HL-60 (cell line): ENCODE data around the gene NOTCH4.
A peak's percentile ranks its signal among the peaks of the same experiment; 100 is the strongest.
"Not testable (repeated sequence)": the region's sequence is repeated elsewhere in the genome, so short reads cannot be mapped to it uniquely, and the experiment has no call there.

Source experiments
- DNase-seq, 2 experiments: peaks; one replicate each; pipeline ENCODE4 v3.0.0-alpha.2; 2010 to 2020; ENCODE audit warnings: low read depth in 1 of 2, low spot score in 1 of 2
- H3K27ac ChIP-seq: fragments of 250-450 bp; sonication (Bioruptor Pico); replicated peaks from 2 replicates; pipeline ENCODE4 v1.5.1; 2020; ENCODE audit warnings: mild to moderate bottlenecking, moderate library complexity
- H3K27me3 ChIP-seq: fragments of 250-450 bp; sonication (Bioruptor Pico); 2 replicates; pipeline ENCODE4 v1.5.1; 2021; ENCODE audit warnings: mild to moderate bottlenecking, moderate library complexity; ENCODE audit not compliant: insufficient read depth, poor library complexity, severe bottlenecking
- H3K4me3 ChIP-seq: replicated peaks from 2 replicates; pipeline ENCODE4 v1.5.1; 2011; ENCODE audit warnings: mild to moderate bottlenecking, control low read depth, low read length; ENCODE audit not compliant: insufficient read depth
- GABPA ChIP-seq: IDR thresholded peaks from 2 replicates; pipeline ENCODE4 v1.6.1; 2012; ENCODE audit warnings: low read depth
- POLR2AphosphoS5 ChIP-seq: IDR thresholded peaks from 2 replicates; pipeline ENCODE4 v1.6.1; 2012; ENCODE audit warnings: low read depth
- SPI1 ChIP-seq: IDR thresholded peaks from 2 replicates; pipeline ENCODE4 v1.6.1; 2012; ENCODE audit warnings: low read depth, mild to moderate bottlenecking, borderline replicate concordance
- TF ChIP-seq, protein P1 (sequence below): IDR thresholded peaks from 2 replicates; pipeline ENCODE4 v1.6.1; 2012; ENCODE audit warnings: low read depth; ENCODE audit not compliant: insufficient replicate concordance
- TF ChIP-seq, protein P2 (sequence below): IDR thresholded peaks from one replicate; pipeline ENCODE4 v1.5.1; 2011; ENCODE audit warnings: low read length, control low read depth, inconsistent platforms; ENCODE audit not compliant: insufficient read depth

Gene NOTCH4

DNA sequence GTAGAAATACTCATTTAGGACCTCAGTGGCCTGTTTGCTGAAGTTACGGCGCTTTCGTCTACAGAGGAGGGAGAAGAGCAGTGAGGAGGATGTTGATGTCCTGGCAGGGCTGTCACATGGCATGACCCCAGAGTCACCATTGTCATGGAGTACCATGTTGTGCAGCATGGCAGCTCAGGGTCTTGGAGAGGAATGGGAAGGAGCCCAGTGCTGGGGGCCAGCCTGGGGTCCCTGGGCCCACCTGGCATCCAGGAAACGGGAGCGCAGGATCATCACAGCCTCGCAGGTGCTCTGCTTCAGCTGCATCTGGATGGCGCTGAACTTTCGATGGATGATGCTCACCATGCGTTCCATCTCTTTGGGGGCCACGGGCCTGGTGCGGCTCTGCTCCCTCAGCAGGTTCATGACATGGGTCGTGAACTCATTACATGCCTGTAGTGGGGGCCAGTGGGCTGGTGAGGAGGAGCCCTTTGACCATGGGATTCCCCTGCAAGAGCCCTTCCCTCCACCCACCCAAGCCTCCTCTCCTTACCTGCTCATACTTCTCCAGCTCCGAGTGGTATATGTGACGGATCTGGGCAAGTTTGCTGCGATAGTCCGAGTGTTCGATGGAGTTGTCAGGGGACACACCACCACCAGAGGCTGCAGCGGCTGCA lies 36.0 kb downstream of the NOTCH4 start:
- peak overlapping the region; percentile 95; the same call in 1 of the 2 replicates for H3K27ac ChIP-seq
- DNase-seq, H3K27me3 ChIP-seq, H3K4me3 ChIP-seq: not testable (repeated sequence)

DNA sequence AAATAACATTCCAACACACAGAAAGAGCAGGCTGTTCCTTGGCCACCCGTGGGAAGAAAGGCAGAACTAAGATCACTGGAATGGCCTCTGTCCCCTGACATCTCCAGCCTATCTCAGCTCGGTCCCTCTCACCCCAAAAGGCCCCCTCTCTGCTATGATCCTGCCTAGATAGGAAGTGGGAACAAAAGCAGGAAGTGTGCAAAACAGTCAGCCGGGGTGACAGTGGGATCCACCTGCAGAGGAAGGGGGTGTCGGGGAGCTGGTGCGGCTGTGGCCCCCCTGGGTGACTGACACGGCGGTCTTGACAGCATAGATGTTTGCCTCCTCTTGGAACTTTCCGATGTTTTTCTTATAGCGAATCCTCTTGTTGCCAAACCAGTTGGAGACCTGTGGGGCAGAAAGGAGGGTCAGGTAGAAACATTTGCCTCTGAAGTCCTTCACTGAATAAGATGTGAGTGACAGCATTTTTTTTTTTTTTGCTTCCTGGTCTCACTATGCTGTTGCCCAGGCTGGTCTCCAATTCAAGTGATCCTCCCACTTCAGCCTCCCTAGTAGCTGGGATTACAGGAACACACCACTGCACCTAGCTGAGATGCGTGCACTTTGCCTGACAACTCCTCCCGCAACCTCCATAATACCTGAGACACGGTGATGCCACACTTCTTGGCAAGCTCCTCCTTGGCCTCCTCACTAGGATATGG lies 36.7 kb downstream of the NOTCH4 start:
- H3K4me3 ChIP-seq: no peak overlapping the region
- TF ChIP-seq SPI1: peak; percentile 79
- TF ChIP-seq, protein P1, sequence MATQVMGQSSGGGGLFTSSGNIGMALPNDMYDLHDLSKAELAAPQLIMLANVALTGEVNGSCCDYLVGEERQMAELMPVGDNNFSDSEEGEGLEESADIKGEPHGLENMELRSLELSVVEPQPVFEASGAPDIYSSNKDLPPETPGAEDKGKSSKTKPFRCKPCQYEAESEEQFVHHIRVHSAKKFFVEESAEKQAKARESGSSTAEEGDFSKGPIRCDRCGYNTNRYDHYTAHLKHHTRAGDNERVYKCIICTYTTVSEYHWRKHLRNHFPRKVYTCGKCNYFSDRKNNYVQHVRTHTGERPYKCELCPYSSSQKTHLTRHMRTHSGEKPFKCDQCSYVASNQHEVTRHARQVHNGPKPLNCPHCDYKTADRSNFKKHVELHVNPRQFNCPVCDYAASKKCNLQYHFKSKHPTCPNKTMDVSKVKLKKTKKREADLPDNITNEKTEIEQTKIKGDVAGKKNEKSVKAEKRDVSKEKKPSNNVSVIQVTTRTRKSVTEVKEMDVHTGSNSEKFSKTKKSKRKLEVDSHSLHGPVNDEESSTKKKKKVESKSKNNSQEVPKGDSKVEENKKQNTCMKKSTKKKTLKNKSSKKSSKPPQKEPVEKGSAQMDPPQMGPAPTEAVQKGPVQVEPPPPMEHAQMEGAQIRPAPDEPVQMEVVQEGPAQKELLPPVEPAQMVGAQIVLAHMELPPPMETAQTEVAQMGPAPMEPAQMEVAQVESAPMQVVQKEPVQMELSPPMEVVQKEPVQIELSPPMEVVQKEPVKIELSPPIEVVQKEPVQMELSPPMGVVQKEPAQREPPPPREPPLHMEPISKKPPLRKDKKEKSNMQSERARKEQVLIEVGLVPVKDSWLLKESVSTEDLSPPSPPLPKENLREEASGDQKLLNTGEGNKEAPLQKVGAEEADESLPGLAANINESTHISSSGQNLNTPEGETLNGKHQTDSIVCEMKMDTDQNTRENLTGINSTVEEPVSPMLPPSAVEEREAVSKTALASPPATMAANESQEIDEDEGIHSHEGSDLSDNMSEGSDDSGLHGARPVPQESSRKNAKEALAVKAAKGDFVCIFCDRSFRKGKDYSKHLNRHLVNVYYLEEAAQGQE: no peak
- TF ChIP-seq, protein P2, sequence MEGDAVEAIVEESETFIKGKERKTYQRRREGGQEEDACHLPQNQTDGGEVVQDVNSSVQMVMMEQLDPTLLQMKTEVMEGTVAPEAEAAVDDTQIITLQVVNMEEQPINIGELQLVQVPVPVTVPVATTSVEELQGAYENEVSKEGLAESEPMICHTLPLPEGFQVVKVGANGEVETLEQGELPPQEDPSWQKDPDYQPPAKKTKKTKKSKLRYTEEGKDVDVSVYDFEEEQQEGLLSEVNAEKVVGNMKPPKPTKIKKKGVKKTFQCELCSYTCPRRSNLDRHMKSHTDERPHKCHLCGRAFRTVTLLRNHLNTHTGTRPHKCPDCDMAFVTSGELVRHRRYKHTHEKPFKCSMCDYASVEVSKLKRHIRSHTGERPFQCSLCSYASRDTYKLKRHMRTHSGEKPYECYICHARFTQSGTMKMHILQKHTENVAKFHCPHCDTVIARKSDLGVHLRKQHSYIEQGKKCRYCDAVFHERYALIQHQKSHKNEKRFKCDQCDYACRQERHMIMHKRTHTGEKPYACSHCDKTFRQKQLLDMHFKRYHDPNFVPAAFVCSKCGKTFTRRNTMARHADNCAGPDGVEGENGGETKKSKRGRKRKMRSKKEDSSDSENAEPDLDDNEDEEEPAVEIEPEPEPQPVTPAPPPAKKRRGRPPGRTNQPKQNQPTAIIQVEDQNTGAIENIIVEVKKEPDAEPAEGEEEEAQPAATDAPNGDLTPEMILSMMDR: no peak
- H3K27me3 ChIP-seq: no peaks in the 10 kb centered on the region
- DNase-seq: no peak
- H3K27ac ChIP-seq: peak overlapping the region; percentile 43

DNA sequence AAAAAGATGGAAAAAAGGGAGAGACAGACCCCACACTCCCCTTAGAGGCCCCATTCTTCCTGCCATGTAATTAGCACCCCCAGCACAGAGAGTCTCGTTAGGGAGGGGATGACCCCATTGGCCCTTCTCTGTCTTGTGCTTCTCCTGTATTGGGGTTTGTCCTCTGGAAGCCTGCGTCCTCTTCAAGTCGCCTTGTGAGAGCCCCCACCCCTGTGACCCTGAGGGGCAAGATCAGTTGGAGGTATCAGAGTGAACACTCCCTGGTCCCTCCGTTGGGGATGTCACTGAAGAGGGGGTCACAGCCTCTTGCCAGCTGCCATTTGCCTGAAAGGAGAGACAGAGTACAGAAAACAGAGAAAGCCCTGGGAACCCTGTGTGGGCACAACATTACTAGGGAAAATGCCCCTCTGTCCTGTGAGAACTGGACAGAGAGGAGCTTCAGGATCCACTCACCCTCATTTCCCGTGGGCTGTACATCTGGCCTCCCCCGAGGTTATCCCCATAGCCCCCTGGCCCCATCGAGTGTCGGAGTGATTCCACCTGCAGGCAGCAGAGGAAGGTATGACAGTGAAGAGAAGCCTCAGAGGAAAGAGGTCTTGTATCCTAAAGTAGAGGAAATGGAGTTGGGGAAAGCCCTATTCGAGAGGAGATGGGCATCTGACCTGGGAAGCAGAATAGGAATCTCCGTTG lies 37.6 kb downstream of the NOTCH4 start:
- not testable (repeated sequence) for DNase-seq, H3K27me3 ChIP-seq, H3K4me3 ChIP-seq
- H3K27ac ChIP-seq: peak overlapping the region; percentile 43

DNA sequence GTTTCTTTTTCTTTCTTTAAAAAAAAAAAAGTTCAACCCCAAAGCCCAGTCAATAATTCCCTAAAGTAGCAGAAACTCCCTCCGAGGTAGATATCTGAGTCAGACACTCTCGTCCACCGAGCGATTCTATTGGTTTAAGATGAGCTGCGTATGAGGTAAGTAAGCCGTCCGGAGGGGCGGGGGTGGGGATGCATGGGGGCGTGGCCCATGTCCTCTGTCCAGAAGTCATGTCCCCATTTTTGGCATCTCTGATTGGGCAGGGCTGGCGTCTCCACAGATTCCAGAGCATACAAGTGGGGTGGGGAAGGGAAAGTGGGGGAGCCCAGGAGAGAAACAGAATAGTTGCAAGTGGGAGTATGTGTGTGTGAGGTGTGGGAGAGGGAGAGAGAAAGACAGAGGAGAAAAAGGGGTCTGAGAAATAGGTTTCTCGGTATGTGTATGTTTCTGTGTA lies 38.2 kb downstream of the NOTCH4 start:
- not testable (repeated sequence) for H3K27ac ChIP-seq, DNase-seq, H3K4me3 ChIP-seq, H3K27me3 ChIP-seq

DNA sequence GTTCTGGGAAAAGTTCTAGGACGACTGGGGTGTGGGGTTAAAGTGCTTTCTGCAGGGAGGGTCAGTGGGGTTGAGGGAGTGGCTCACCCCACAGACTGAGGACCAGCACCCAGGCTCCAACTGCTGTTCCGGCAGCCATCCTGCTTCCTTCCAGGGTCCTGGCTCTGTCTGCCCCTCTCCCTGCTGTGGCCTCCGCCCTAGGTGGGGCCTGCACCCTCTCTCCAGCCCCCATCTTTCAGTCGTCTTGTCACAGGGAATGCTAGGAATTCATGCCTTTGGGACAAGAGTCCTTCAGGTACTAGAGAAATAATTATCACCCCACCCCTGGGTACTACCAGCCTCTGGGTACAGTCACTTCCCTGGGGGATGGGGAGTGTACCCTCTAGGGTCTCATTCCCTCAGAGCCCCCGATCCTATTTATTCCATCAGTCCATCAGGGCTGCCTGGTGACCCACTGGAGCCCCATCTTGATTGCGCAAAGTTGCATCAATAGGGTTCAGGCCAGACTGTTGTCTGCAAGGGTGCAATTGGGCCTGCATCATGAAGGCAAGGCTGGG lies 39.7 kb downstream of the NOTCH4 start, which contains the start of gene AGER:
AGER (minus strand) TSS at position 170 of the 557 bp plus-strand sequence; CDS start at position 139, 31 bp downstream.
- no peak for DNase-seq
- TF ChIP-seq POLR2AphosphoS5 (no peak), GABPA (no peak), SPI1 (no peak)
- TF ChIP-seq, protein P2: no peak
- TF ChIP-seq, protein P1: no peak
- Histone ChIP-seq H3K27ac (no peak within 1 kb of the TSS), H3K27me3 (no peaks in the 10 kb centered on the region), H3K4me3 (no peak within 1 kb of the TSS)
